ENCODE data around the gene MCFD2. TPM values are rescaled to one million over a fixed set of nuclear protein-coding genes. Genes with fewer than 3 reads are reported as not detected.

Gene MCFD2
- polyA plus RNA-seq, 1 of the 3 experiments (the other 2 are of a cell fraction), result 88.2 TPM

DNA sequence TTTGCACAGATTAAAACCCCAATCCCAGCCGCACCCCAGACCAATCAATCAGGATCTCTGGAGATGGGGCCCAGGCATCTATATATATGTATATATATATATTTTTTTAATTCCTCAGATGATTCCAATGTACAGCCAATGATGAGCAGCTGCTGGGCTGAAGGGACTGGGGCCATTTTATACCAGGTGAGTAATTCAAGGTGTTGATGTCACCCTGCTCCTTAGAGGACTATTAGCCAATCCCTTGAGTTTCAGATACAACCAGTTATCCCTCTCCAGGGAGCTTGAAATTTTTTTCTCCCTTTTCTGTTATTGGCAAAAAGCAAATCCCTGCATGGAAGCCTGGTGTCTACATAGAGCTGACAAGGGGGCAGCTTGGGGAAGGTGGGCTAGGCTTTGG is 59.8 kb downstream of the MCFD2 start:
- peaks cover 69% of the 10 kb centered on the region for H3F3A ChIP-seq (replicated peaks; ENCODE audit: insufficient read depth)
- H3K27me3 ChIP-seq (ENCODE audit: insufficient read depth), result no peaks in the 10 kb centered on the region
- no peak overlapping the region for H3K4me3 ChIP-seq (ENCODE audit: low read depth in 2 of 2, low read length in 1 of 2)
- WGBS (ENCODE audit: low lambda C conversion rate), result 11% methylated on average over 1 of the region's 1 CpG
- no peaks in the 10 kb centered on the region for H3K9me2 ChIP-seq
- H3K4me1 ChIP-seq (ENCODE audit: control insufficient read depth in 1 of 2, insufficient read depth in 2 of 2, low read depth in 1 of 2, low read length in 1 of 2), result peaks cover 7 to 60% of the 10 kb centered on the region in 2 experiments; a peak in 3 of 4 replicates
- peak overlapping the region; percentile 70 to 99 for H3K27ac ChIP-seq (ENCODE audit: low read depth in 2 of 2, low read length in 1 of 2)
- no peaks in the 10 kb centered on the region for H4K20me1 ChIP-seq (ENCODE audit: insufficient read depth)
- H3K36me3 ChIP-seq (replicated peaks in 1 of 2; ENCODE audit: control insufficient read depth in 1 of 2, insufficient read depth in 2 of 2, low read length in 1 of 2), result no peaks in the 10 kb centered on the region
- ChIA-PET CTCF (interaction anchor here (0.9 to 1.2 kb wide), 2 partner anchors 64 to 79 kb away, joined by 3 read pairs; no protein-coding TSS in a partner anchor), POLR2A (no interaction called here)
- no peak for DNase-seq
- TF ChIP-seq FOSL2 (IDR thresholded peaks at IDR 0.05; ENCODE audit: borderline replicate concordance, low read depth), result no peak
- TF ChIP-seq, protein P1, sequence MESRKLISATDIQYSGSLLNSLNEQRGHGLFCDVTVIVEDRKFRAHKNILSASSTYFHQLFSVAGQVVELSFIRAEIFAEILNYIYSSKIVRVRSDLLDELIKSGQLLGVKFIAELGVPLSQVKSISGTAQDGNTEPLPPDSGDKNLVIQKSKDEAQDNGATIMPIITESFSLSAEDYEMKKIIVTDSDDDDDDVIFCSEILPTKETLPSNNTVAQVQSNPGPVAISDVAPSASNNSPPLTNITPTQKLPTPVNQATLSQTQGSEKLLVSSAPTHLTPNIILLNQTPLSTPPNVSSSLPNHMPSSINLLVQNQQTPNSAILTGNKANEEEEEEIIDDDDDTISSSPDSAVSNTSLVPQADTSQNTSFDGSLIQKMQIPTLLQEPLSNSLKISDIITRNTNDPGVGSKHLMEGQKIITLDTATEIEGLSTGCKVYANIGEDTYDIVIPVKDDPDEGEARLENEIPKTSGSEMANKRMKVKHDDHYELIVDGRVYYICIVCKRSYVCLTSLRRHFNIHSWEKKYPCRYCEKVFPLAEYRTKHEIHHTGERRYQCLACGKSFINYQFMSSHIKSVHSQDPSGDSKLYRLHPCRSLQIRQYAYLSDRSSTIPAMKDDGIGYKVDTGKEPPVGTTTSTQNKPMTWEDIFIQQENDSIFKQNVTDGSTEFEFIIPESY (IDR thresholded peaks at IDR 0.05; ENCODE audit: borderline replicate concordance, low read depth), result no peak
- no peak for TF ChIP-seq SMC3 (IDR thresholded peaks at IDR 0.05; ENCODE audit: low read depth, low read length)
- no peak for TF ChIP-seq POLR2AphosphoS5 (IDR thresholded peaks at IDR 0.05; ENCODE audit: low read depth, low read length)
- TF ChIP-seq NFIC (IDR thresholded peaks at IDR 0.05; ENCODE audit: borderline replicate concordance), result no peak
- TF ChIP-seq, protein P2, sequence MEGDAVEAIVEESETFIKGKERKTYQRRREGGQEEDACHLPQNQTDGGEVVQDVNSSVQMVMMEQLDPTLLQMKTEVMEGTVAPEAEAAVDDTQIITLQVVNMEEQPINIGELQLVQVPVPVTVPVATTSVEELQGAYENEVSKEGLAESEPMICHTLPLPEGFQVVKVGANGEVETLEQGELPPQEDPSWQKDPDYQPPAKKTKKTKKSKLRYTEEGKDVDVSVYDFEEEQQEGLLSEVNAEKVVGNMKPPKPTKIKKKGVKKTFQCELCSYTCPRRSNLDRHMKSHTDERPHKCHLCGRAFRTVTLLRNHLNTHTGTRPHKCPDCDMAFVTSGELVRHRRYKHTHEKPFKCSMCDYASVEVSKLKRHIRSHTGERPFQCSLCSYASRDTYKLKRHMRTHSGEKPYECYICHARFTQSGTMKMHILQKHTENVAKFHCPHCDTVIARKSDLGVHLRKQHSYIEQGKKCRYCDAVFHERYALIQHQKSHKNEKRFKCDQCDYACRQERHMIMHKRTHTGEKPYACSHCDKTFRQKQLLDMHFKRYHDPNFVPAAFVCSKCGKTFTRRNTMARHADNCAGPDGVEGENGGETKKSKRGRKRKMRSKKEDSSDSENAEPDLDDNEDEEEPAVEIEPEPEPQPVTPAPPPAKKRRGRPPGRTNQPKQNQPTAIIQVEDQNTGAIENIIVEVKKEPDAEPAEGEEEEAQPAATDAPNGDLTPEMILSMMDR (IDR thresholded peaks at IDR 0.05), result no peak
- no peak for TF ChIP-seq FOXM1 (IDR thresholded peaks at IDR 0.05; ENCODE audit: low read depth)
- TF ChIP-seq, protein P3, sequence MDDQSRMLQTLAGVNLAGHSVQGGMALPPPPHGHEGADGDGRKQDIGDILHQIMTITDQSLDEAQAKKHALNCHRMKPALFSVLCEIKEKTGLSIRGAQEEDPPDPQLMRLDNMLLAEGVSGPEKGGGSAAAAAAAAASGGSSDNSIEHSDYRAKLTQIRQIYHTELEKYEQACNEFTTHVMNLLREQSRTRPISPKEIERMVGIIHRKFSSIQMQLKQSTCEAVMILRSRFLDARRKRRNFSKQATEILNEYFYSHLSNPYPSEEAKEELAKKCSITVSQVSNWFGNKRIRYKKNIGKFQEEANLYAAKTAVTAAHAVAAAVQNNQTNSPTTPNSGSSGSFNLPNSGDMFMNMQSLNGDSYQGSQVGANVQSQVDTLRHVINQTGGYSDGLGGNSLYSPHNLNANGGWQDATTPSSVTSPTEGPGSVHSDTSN (IDR thresholded peaks at IDR 0.05), result no peak
- TF ChIP-seq MXI1 (IDR thresholded peaks at IDR 0.05; ENCODE audit: low read depth, low read length), result no peak
- TF ChIP-seq GATA2 (CRISPR knock-in tag; IDR thresholded peaks at IDR 0.05), result no peak
- no peak for TF ChIP-seq GABPA (IDR thresholded peaks at IDR 0.05; ENCODE audit: low read depth)
- TF ChIP-seq TEAD4 (IDR thresholded peaks at IDR 0.05; ENCODE audit: borderline replicate concordance, insufficient read depth), result no peak
- H3K9me3 ChIP-seq, result no peaks in the 10 kb centered on the region
- H3K4me2 ChIP-seq, result peak overlapping the region; percentile 51
- H3K79me2 ChIP-seq (ENCODE audit: insufficient read depth), result peaks cover 5% of the 10 kb centered on the region
- peak overlapping the region; percentile 44 for H3K9ac ChIP-seq
- H2AFZ ChIP-seq (ENCODE audit: low read depth), result no peak overlapping the region

DNA sequence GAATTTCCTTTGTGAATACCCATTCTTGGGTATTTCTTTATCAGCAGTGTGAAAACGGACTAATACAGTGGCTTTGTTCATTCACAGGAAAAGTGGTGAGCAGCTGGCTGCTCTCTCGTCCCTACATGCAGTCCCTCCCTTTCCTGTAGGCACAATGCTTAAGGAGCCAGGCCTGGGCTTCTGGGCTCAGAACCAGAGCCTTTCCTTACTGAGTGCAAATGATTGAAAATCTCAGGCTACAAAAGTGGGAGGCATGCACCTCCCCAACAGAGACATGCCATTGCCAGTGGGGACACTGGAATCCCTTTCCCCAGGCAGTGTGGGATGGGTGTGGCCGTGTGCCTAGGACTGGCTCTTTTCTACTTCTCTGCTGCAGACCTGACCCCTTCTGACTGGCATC is 61.3 kb downstream of the MCFD2 start:
- no peaks in the 10 kb centered on the region for H3K9me3 ChIP-seq
- peak overlapping the region; percentile 73 for H3K9ac ChIP-seq
- 67% methylated on average over 3 of the region's 3 CpGs for WGBS (ENCODE audit: low lambda C conversion rate)
- H3F3A ChIP-seq (replicated peaks; ENCODE audit: insufficient read depth), result peaks cover 84% of the 10 kb centered on the region
- H3K27me3 ChIP-seq (ENCODE audit: insufficient read depth), result no peaks in the 10 kb centered on the region
- DNase-seq, result no peak
- ChIA-PET CTCF (interaction anchor here (0.6 to 1.2 kb wide), 3 partner anchors 23 to 1246 kb away, joined by 3 to 4 read pairs (median 3); no protein-coding TSS in a partner anchor), POLR2A (no interaction called here)
- peak overlapping the region; percentile 68 to 99 for H3K27ac ChIP-seq (ENCODE audit: low read depth in 2 of 2, low read length in 1 of 2)
- peaks cover 5% of the 10 kb centered on the region for H3K79me2 ChIP-seq (ENCODE audit: insufficient read depth)
- no peaks in the 10 kb centered on the region for H3K9me2 ChIP-seq
- no peak overlapping the region for H3K4me3 ChIP-seq (ENCODE audit: low read depth in 2 of 2, low read length in 1 of 2)
- no peaks in the 10 kb centered on the region for H4K20me1 ChIP-seq (ENCODE audit: insufficient read depth)
- H3K36me3 ChIP-seq (replicated peaks in 1 of 2; ENCODE audit: control insufficient read depth in 1 of 2, insufficient read depth in 2 of 2, low read length in 1 of 2), result no peaks in the 10 kb centered on the region
- H3K4me2 ChIP-seq, result peak overlapping the region; percentile 62; the same call in 1 of the 2 replicates
- peaks cover 22 to 72% of the 10 kb centered on the region in 2 experiments for H3K4me1 ChIP-seq (ENCODE audit: control insufficient read depth in 1 of 2, insufficient read depth in 2 of 2, low read depth in 1 of 2, low read length in 1 of 2)
- H2AFZ ChIP-seq (ENCODE audit: low read depth), result no peak overlapping the region
- no peak for TF ChIP-seq NRF1 (IDR thresholded peaks at IDR 0.05; ENCODE audit: low read depth, low read length)
- TF ChIP-seq, protein P4, sequence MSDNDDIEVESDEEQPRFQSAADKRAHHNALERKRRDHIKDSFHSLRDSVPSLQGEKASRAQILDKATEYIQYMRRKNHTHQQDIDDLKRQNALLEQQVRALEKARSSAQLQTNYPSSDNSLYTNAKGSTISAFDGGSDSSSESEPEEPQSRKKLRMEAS (IDR thresholded peaks at IDR 0.05; ENCODE audit: low read depth), result no peak
- TF ChIP-seq POLR2AphosphoS5 (IDR thresholded peaks at IDR 0.05; ENCODE audit: low read depth, low read length), result no peak
- no peak for TF ChIP-seq GABPA (IDR thresholded peaks at IDR 0.05; ENCODE audit: low read depth)
- no peak for TF ChIP-seq NFIC (IDR thresholded peaks at IDR 0.05; ENCODE audit: borderline replicate concordance)
- no peak for TF ChIP-seq FOSL2 (IDR thresholded peaks at IDR 0.05; ENCODE audit: borderline replicate concordance, low read depth)
- no peak for TF ChIP-seq YY1 (IDR thresholded peaks at IDR 0.05; ENCODE audit: low read depth)
- TF ChIP-seq, protein P1 (IDR thresholded peaks at IDR 0.05; ENCODE audit: borderline replicate concordance, low read depth), result no peak
- TF ChIP-seq, protein P2 (IDR thresholded peaks at IDR 0.05), result no peak

Measured in SK-N-SH (cell line).